Gastroesophageal sphincter (tissue), 3 donors: ENCODE data around the gene CCR4.

ENCODE experiments used
- CTCF ChIP-seq, 4 experiments: fragments of 200-600 bp in 2 of 4; fragments of 450-650 bp in 2 of 4; sonication (generic) in 1 of 4; IDR thresholded peaks; one replicate each; pipeline ENCODE4 v1.5.1; 2017 to 2019; ENCODE audit warnings: antibody characterized with exemption in 4 of 4, mild to moderate bottlenecking in 2 of 4, moderate library complexity in 2 of 4
- EP300 ChIP-seq: sonication (generic); formaldehyde crosslinking; IDR thresholded peaks from one replicate; pipeline ENCODE4 v1.6.1; 2017; ENCODE audit warnings: antibody characterized with exemption, mild to moderate bottlenecking
- POLR2A ChIP-seq, 2 donors: fragments of 450-650 bp; IDR thresholded peaks; one replicate each; pipeline ENCODE4 v1.6.1; 2017; ENCODE audit warnings: antibody characterized with exemption in 2 of 2, mild to moderate bottlenecking in 2 of 2, moderate library complexity in 1 of 2
- POLR2AphosphoS5 ChIP-seq: sonication (generic); formaldehyde crosslinking; IDR thresholded peaks from one replicate; pipeline ENCODE4 v1.6.1; 2017; ENCODE audit warnings: antibody characterized with exemption

- TF ChIP-seq CTCF (IDR thresholded peaks at IDR 0.05) = no peak
- TF ChIP-seq POLR2A (IDR thresholded peaks at IDR 0.05) = no peak
- no peak for TF ChIP-seq POLR2AphosphoS5
- no peak for TF ChIP-seq EP300
Measured at GRCh38 chr3:32972482-32973146, 21.2 kb downstream of the CCR4 start.
